GM20431 (cell line): ENCODE data around the gene STATH.
"Not testable (repeated sequence)": the region's sequence is repeated elsewhere in the genome, so short reads cannot be mapped to it uniquely, and the experiment has no call there.

Experiments used
- in situ Hi-C: fragments of 300-500 bp; cut with MseI, MboI; formaldehyde crosslinking; loops from one replicate; pipeline ENCODE4 v1.15.0; 2020; ENCODE audit warnings: low sequenced_read_pairs; ENCODE audit not compliant: unreplicated experiment

The STATH gene

GRCh38 chr4:70041652-70042286, 46.0 kb downstream of the STATH start:
- in situ Hi-C loops: no loop called here

GRCh38 chr4:70050138-70050537, 54.4 kb downstream of the STATH start, which contains the start of gene HTN1:
Gene HTN1, plus strand, starts transcription at chr4:70050438. Its CDS starts 2,639 bp downstream, at chr4:70053077.
- in situ Hi-C loops: not testable (repeated sequence)
